Liver (tissue), 9 donors: ENCODE data around the gene MCL1. TPM values are rescaled to one million over a fixed set of nuclear protein-coding genes. Genes with fewer than 3 reads are reported as not detected.
A peak's percentile ranks its signal among the peaks of the same experiment; 100 is the strongest.

Source experiments
- DNase-seq: peaks from one replicate; pipeline ENCODE4 v3.0.0-alpha.2; 2017; ENCODE audit warnings: low spot score
- H3K27ac ChIP-seq, 2 donors: one replicate each; pipeline ENCODE4 v1.7.0; 2013; ENCODE audit warnings: inconsistent platforms in 2 of 2, low read length in 2 of 2, control low read depth in 1 of 2, low read depth in 1 of 2, mild to moderate bottlenecking in 1 of 2
- H3K27me3 ChIP-seq, 4 donors: one replicate each; pipeline versions ENCODE4 v1.6.1 to v1.7.0; 2013; ENCODE audit warnings: low read length in 3 of 4, inconsistent platforms in 1 of 4, mild to moderate bottlenecking in 1 of 4, moderate library complexity in 1 of 4; ENCODE audit not compliant: control insufficient read depth in 4 of 4, insufficient read depth in 4 of 4
- H3K36me3 ChIP-seq, 4 donors: one replicate each; pipeline versions ENCODE4 v1.6.1 to v1.7.0; 2013; ENCODE audit warnings: low read length in 3 of 4, mild to moderate bottlenecking in 3 of 4, low read depth in 1 of 4, moderate library complexity in 1 of 4; ENCODE audit not compliant: control insufficient read depth in 4 of 4, insufficient read depth in 3 of 4
- H3K4me1 ChIP-seq, 4 donors: one replicate each; pipeline versions ENCODE4 v1.6.1 to v1.7.0; 2013; ENCODE audit warnings: low read length in 3 of 4, mild to moderate bottlenecking in 3 of 4, moderate library complexity in 1 of 4; ENCODE audit not compliant: control insufficient read depth in 4 of 4, insufficient read depth in 4 of 4
- H3K4me3 ChIP-seq, 3 donors: one replicate each; pipeline versions ENCODE4 v1.6.1 to v1.7.0; 2013; ENCODE audit warnings: low read length in 3 of 3, control low read depth in 1 of 3, low read depth in 1 of 3, mild to moderate bottlenecking in 1 of 3
- H3K9ac ChIP-seq, 2 donors: one replicate each; pipeline ENCODE4 v1.7.0; 2013; ENCODE audit warnings: low read length in 2 of 2, mild to moderate bottlenecking in 2 of 2, moderate library complexity in 2 of 2, control low read depth in 1 of 2, low read depth in 1 of 2
- H3K9me3 ChIP-seq, 4 donors: one replicate each; pipeline versions ENCODE4 v1.6.1 to v1.7.0; 2013; ENCODE audit warnings: low read length in 3 of 4; ENCODE audit not compliant: control insufficient read depth in 4 of 4
- EGR1 ChIP-seq, 2 donors: IDR thresholded peaks; 2 replicates each; pipeline ENCODE4 v1.6.1; 2016 to 2018; ENCODE audit warnings: antibody characterized with exemption in 2 of 2, low read depth in 2 of 2
- FOXA1 ChIP-seq: IDR thresholded peaks from 2 replicates; pipeline ENCODE4 v1.6.1; 2016; ENCODE audit warnings: antibody characterized with exemption
- FOXA2 ChIP-seq: IDR thresholded peaks from 2 replicates; pipeline ENCODE4 v1.6.1; 2016; ENCODE audit warnings: antibody characterized with exemption
- GABPA ChIP-seq, 2 donors: IDR thresholded peaks in 1 of 2; conservative IDR thresholded peaks in 1 of 2; 2 replicates each; pipeline ENCODE4 v1.6.1; 2016; ENCODE audit warnings: antibody characterized with exemption in 2 of 2, mild to moderate bottlenecking in 1 of 2, moderate library complexity in 1 of 2
- HNF4A ChIP-seq, 2 donors: conservative IDR thresholded peaks; 2 replicates each; pipeline ENCODE4 v1.6.1; 2016; ENCODE audit warnings: antibody characterized with exemption in 2 of 2, mild to moderate bottlenecking in 2 of 2
- JUND ChIP-seq, 2 donors: IDR thresholded peaks; 2 replicates each; pipeline ENCODE4 v1.6.1; 2016; ENCODE audit warnings: antibody characterized with exemption in 2 of 2
- NR2F2 ChIP-seq: IDR thresholded peaks from 2 replicates; pipeline ENCODE4 v1.6.1; 2016; ENCODE audit warnings: antibody characterized with exemption
- RAD21 ChIP-seq, 2 donors: IDR thresholded peaks; 2 replicates each; pipeline ENCODE4 v1.6.1; 2016; ENCODE audit warnings: antibody characterized with exemption in 2 of 2, mild to moderate bottlenecking in 2 of 2
- SP1 ChIP-seq: IDR thresholded peaks from 2 replicates; pipeline ENCODE4 v1.6.1; 2018; ENCODE audit warnings: antibody characterized with exemption, mild to moderate bottlenecking
- TAF1 ChIP-seq: conservative IDR thresholded peaks from 2 replicates; pipeline ENCODE4 v1.6.1; 2016; ENCODE audit warnings: antibody characterized with exemption, mild to moderate bottlenecking
- YY1 ChIP-seq: IDR thresholded peaks from 2 replicates; pipeline ENCODE4 v1.6.1; 2016; ENCODE audit warnings: antibody characterized with exemption, mild to moderate bottlenecking
- WGBS: extraction: QIAGEN DNeasy Blood & Tissue Kit; methylation state at CpG from one replicate; pipeline ENCODE4 v1.1.7; 2013; 5-methylcytosine and 5-hydroxymethylcytosine counted together
- polyA plus RNA-seq, 2 donors: library from polyadenylated mRNA; stranded (reverse) in 1 of 2; unstranded in 1 of 2; fragments of 200-250 nt in 1 of 2; fragments of >200 nt in 1 of 2; fragmentation: Nextera tagmentation in 1 of 2; extraction: Ambion mirVana in 1 of 2; gene quantifications; one replicate each; pipeline versions ENCODE4 v1.2.1 to v1.2.3, GENCODE V29; 2013 to 2015
- total RNA-seq, 2 donors: library from RNA; depleted of rRNA; stranded (reverse); fragments of >200 nt; gene quantifications; one replicate each; pipeline ENCODE4 v1.2.3, GENCODE V29; 2014
- TF ChIP-seq, protein P1 (sequence below): fragments of 150-350 bp; IDR thresholded peaks from 2 replicates; pipeline ENCODE4 v1.5.1; 2017; ENCODE audit warnings: improper control_type of control experiment, low read depth, low read length; ENCODE audit not compliant: missing input control
- TF ChIP-seq, protein P2 (sequence below): IDR thresholded peaks from 2 replicates; pipeline ENCODE4 v1.6.1; 2016; ENCODE audit warnings: antibody characterized with exemption
- TF ChIP-seq, protein P3 (sequence below): IDR thresholded peaks from 2 replicates; pipeline ENCODE4 v1.6.1; 2016; ENCODE audit warnings: antibody characterized with exemption, mild to moderate bottlenecking
- TF ChIP-seq, protein P4 (sequence below): IDR thresholded peaks from 2 replicates; pipeline ENCODE4 v1.6.1; 2016; ENCODE audit warnings: antibody characterized with exemption
- donor health status: healthy.
- donor health status: healthy.
- donor health status: healthy.
- donor health status: healthy.
- donor health status: healthy.

MCL1 gene
- total and polyA plus RNA-seq, 4 donors = 23.4 to 181 (median 80.0) TPM

DNA sequence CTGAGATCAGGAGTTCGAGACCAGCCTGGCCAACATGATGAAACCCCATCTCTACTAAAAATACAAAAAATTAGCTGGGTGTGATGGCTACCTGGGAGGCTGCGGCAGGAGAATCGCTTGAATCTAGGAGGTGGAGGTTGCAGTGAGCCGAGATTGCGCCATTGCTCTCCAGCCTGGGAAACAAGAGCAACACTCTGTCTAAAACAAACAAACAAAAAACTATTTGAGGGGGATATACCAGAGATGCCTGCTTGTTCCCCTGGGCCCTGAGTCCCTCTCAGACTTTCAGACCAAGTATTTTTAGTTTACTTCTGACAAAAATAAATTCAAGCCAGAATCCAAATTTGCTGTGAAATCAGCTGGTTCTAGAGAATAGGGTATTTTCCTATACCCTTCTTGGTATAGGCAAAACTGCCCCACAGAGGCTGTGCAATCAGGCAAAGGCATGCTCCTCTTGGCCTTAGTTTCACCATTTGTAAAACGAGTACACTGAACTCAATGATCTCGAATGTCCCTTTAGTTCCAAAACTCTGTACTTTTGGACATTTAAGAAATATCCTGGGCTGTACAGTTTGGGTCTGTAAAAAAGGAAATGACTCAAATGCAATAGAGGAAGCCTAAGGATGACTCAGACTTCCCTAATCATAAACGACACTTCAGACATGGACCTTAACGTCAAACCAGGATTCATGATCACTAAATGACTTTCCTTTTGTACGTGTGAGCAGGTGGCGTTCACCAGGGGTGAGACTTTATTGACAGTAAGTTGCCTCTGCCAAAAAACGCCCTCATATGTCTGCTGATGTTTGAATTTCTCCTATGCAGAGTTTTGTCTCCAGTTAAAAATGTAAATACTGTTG lies 33.9 kb upstream of the MCL1 start (continued):
- TF ChIP-seq, protein P1, sequence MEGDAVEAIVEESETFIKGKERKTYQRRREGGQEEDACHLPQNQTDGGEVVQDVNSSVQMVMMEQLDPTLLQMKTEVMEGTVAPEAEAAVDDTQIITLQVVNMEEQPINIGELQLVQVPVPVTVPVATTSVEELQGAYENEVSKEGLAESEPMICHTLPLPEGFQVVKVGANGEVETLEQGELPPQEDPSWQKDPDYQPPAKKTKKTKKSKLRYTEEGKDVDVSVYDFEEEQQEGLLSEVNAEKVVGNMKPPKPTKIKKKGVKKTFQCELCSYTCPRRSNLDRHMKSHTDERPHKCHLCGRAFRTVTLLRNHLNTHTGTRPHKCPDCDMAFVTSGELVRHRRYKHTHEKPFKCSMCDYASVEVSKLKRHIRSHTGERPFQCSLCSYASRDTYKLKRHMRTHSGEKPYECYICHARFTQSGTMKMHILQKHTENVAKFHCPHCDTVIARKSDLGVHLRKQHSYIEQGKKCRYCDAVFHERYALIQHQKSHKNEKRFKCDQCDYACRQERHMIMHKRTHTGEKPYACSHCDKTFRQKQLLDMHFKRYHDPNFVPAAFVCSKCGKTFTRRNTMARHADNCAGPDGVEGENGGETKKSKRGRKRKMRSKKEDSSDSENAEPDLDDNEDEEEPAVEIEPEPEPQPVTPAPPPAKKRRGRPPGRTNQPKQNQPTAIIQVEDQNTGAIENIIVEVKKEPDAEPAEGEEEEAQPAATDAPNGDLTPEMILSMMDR = no peak
- TF ChIP-seq FOXA2 (peak; percentile 55), SP1 (peak; percentile 84), RAD21 (IDR thresholded peaks at IDR 0.05) (peak; percentile 39 to 40), HNF4A (conservative IDR thresholded peaks at IDR 0.05) (peak; percentile 60 to 62)
- TF ChIP-seq, protein P2, sequence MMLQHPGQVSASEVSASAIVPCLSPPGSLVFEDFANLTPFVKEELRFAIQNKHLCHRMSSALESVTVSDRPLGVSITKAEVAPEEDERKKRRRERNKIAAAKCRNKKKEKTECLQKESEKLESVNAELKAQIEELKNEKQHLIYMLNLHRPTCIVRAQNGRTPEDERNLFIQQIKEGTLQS = peak; percentile 84

DNA sequence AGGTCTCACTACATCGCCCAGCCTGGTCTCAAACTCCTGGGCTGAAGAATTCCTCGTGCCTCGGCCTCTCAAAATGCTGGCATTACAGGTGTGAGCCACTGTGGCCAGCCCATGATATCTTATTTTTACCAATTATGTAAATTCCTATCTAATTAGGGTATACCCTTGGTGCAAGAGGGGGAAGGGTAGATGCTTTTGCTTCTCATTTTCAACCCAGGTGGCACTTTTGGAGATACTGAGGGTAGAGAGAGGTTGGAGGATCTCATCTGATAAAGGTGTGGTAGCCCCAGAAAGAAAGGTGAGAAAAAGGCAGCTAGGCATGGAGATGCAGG lies 32.6 kb upstream of the MCL1 start:
- Histone ChIP-seq H3K9ac (peak overlapping the region in 1 of 2 donors; percentile 19), H3K4me1 (peaks cover 4 to 34% (median 20%) of the 10 kb centered on the region in 4 donors), H3K4me3 (no peak overlapping the region), H3K36me3 (no peaks in the 10 kb centered on the region), H3K27ac (peak overlapping the region; percentile 97 to 98), H3K27me3 (no peaks in the 10 kb centered on the region), H3K9me3 (no peaks in the 10 kb centered on the region)
- no peak for DNase-seq
- TF ChIP-seq EGR1 (IDR thresholded peaks at IDR 0.05; ENCODE audit: low read depth in 2 of 2) = no peak
- 51% methylated on average over 3 of the region's 3 CpGs for WGBS

DNA sequence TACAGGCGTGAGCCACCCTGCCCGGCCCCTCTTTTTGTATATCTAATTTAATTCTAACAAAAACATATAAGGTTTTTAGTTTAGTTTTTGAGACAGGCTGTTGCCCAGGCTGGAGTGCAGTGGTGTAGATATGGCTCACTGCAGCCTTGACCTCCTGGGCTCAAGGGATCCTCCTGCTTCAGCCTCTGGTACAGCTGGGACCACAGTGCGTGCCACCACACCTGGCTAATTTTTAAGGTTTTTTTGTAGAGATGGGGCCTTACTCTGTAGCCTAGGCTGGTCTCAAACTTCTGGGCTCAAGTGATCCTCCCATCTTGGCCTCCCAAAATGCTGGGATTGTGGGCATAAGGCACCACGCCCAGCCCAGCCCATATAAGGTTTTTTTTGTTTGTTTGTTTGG lies 31.2 kb upstream of the MCL1 start:
- Histone ChIP-seq H3K4me1 (peaks cover 4 to 34% (median 20%) of the 10 kb centered on the region in 4 donors), H3K4me3 (no peak overlapping the region), H3K36me3 (no peaks in the 10 kb centered on the region), H3K9ac (peak overlapping the region in 1 of 2 donors; percentile 77), H3K9me3 (no peaks in the 10 kb centered on the region), H3K27ac (peak overlapping the region; percentile 97 to 98), H3K27me3 (no peaks in the 10 kb centered on the region)
- TF ChIP-seq, protein P3, sequence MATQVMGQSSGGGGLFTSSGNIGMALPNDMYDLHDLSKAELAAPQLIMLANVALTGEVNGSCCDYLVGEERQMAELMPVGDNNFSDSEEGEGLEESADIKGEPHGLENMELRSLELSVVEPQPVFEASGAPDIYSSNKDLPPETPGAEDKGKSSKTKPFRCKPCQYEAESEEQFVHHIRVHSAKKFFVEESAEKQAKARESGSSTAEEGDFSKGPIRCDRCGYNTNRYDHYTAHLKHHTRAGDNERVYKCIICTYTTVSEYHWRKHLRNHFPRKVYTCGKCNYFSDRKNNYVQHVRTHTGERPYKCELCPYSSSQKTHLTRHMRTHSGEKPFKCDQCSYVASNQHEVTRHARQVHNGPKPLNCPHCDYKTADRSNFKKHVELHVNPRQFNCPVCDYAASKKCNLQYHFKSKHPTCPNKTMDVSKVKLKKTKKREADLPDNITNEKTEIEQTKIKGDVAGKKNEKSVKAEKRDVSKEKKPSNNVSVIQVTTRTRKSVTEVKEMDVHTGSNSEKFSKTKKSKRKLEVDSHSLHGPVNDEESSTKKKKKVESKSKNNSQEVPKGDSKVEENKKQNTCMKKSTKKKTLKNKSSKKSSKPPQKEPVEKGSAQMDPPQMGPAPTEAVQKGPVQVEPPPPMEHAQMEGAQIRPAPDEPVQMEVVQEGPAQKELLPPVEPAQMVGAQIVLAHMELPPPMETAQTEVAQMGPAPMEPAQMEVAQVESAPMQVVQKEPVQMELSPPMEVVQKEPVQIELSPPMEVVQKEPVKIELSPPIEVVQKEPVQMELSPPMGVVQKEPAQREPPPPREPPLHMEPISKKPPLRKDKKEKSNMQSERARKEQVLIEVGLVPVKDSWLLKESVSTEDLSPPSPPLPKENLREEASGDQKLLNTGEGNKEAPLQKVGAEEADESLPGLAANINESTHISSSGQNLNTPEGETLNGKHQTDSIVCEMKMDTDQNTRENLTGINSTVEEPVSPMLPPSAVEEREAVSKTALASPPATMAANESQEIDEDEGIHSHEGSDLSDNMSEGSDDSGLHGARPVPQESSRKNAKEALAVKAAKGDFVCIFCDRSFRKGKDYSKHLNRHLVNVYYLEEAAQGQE = no peak
- TF ChIP-seq, protein P1 = no peak
- TF ChIP-seq, protein P2 = no peak
- no peak for TF ChIP-seq FOXA1
- TF ChIP-seq, protein P4, sequence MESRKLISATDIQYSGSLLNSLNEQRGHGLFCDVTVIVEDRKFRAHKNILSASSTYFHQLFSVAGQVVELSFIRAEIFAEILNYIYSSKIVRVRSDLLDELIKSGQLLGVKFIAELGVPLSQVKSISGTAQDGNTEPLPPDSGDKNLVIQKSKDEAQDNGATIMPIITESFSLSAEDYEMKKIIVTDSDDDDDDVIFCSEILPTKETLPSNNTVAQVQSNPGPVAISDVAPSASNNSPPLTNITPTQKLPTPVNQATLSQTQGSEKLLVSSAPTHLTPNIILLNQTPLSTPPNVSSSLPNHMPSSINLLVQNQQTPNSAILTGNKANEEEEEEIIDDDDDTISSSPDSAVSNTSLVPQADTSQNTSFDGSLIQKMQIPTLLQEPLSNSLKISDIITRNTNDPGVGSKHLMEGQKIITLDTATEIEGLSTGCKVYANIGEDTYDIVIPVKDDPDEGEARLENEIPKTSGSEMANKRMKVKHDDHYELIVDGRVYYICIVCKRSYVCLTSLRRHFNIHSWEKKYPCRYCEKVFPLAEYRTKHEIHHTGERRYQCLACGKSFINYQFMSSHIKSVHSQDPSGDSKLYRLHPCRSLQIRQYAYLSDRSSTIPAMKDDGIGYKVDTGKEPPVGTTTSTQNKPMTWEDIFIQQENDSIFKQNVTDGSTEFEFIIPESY = no peak
- no peak for TF ChIP-seq NR2F2
- TF ChIP-seq JUND (IDR thresholded peaks at IDR 0.05) = no peak
- no peak for TF ChIP-seq GABPA (IDR thresholded peaks at IDR 0.05 in 1 of 2, conservative IDR thresholded peaks at IDR 0.05 in 1 of 2)
- TF ChIP-seq YY1 = no peak
- no peak for TF ChIP-seq SP1
- TF ChIP-seq RAD21 (IDR thresholded peaks at IDR 0.05) = no peak
- no peak for TF ChIP-seq TAF1
- WGBS = 98% methylated on average over 4 of the region's 4 CpGs
- no peak for DNase-seq
